ENCODE data around the gene S100Z. TPM values are rescaled to one million over a fixed set of nuclear protein-coding genes. Genes with fewer than 3 reads are reported as not detected.
A peak's percentile ranks its signal among the peaks of the same experiment; 100 is the strongest.
"Not testable (repeated sequence)": the region's sequence is repeated elsewhere in the genome, so short reads cannot be mapped to it uniquely, and the experiment has no call there.

S100Z gene
- polyA plus RNA-seq, 2 of the 4 experiments (the other 2 are of a cell fraction), result not detected

GRCh38 chr5:76809141-76809540 is 40.7 kb upstream of the S100Z start:
- FAIRE-seq, result no peak
- peak overlapping the region; percentile 84 to 98 for H3K27ac ChIP-seq
- POLR2A ChIA-PET, result no interaction called here

GRCh38 chr5:76810236-76810635 is 39.6 kb upstream of the S100Z start:
- POLR2A ChIA-PET, result interaction anchor here (1.5 kb wide), 1 partner anchor 9 kb away, joined by 3 read pairs; the partner anchor contains the start of gene F2RL1
- 92% methylated on average over 6 of the region's 6 CpGs for WGBS (ENCODE audit: missing lambda C conversion rate)

More at GRCh38 chr5:76809141-76809540, 40.7 kb upstream of the S100Z start:
- ATAC-seq, result no peak
- WGBS (ENCODE audit: missing lambda C conversion rate), result 91% methylated on average over 4 of the region's 4 CpGs
- no peak for DNase-seq (ENCODE audit: low read depth in 1 of 2, low spot score in 1 of 2)
- TF ChIP-seq HOXB5 (CRISPR knock-in tag; IDR thresholded peaks at IDR 0.05), result no peak
- TF ChIP-seq HOXA7 (CRISPR knock-in tag; IDR thresholded peaks at IDR 0.05), result no peak
- no peak for TF ChIP-seq CBX2 (IDR thresholded peaks at IDR 0.05; ENCODE audit: borderline replicate concordance, low read depth)
- no peak for TF ChIP-seq KDM1A (IDR thresholded peaks at IDR 0.05; ENCODE audit: low read depth)
- no peak for TF ChIP-seq NR3C1 (IDR thresholded peaks at IDR 0.05)
- TF ChIP-seq NFE2L2 (conservative IDR thresholded peaks at IDR 0.05; ENCODE audit: low read length), result no peak
- TF ChIP-seq BCL3 (IDR thresholded peaks at IDR 0.05), result no peak
- CTCF ChIA-PET, result interaction anchor here (0.6 kb wide), 1 partner anchor 37 kb away, joined by 4 read pairs; no protein-coding TSS in a partner anchor
- Histone ChIP-seq H3K4me3 (no peak overlapping the region), H3K4me1 (peaks cover 65% of the 10 kb centered on the region), H3K9me3 (no peaks in the 10 kb centered on the region), H3K4me2 (no peak overlapping the region)

GRCh38 chr5:76811214-76811613 is 38.6 kb upstream of the S100Z start:
- POLR2A ChIA-PET, result interaction anchor here (0.6 to 1.5 kb wide), 2 partner anchors 8 to 22 kb away, joined by 3 to 6 read pairs; partner anchors contain the start of gene F2RL1
- TF ChIP-seq FOSL2 (IDR thresholded peaks at IDR 0.05), result no peak
- TF ChIP-seq FOSL2 (CRISPR knock-in tag; IDR thresholded peaks at IDR 0.05), result peak; percentile 37; the same call in 1 of the 2 replicates
- TF ChIP-seq, protein P1, sequence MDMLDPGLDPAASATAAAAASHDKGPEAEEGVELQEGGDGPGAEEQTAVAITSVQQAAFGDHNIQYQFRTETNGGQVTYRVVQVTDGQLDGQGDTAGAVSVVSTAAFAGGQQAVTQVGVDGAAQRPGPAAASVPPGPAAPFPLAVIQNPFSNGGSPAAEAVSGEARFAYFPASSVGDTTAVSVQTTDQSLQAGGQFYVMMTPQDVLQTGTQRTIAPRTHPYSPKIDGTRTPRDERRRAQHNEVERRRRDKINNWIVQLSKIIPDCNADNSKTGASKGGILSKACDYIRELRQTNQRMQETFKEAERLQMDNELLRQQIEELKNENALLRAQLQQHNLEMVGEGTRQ (IDR thresholded peaks at IDR 0.05), result no peak
- CTCF ChIA-PET, result interaction anchor here (1.5 kb wide), 1 partner anchor 37 kb away, joined by 6 read pairs; no protein-coding TSS in a partner anchor
- ATAC-seq, result peak in 1 of 2 experiments; percentile 13; a peak in 1 of 6 replicates
- Histone ChIP-seq H3K4me2 (no peak overlapping the region), H3K4me1 (peaks cover 68% of the 10 kb centered on the region), H3K27ac (peak overlapping the region; percentile 18 to 79), H3K9me3 (no peaks in the 10 kb centered on the region), H3K4me3 (no peak overlapping the region)
- peak in 1 of 2 experiments; percentile 72 for DNase-seq (ENCODE audit: low read depth in 1 of 2, low spot score in 1 of 2)
- FAIRE-seq, result no peak
- WGBS (ENCODE audit: missing lambda C conversion rate), result 75% methylated on average over 4 of the region's 5 CpGs

More at GRCh38 chr5:76810236-76810635, 39.6 kb upstream of the S100Z start:
- ATAC-seq (no peak), FAIRE-seq (no peak), DNase-seq (ENCODE audit: low read depth in 1 of 2, low spot score in 1 of 2) (no peak)
- peaks cover 65% of the 10 kb centered on the region for H3K4me1 ChIP-seq
- CTCF ChIA-PET, result interaction anchor here (0.8 to 1.5 kb wide), 2 partner anchors 8 to 36 kb away, joined by 4 to 6 read pairs; partner anchors contain the start of gene F2RL1
- H3K4me3 ChIP-seq, result no peak overlapping the region
- no peaks in the 10 kb centered on the region for H3K9me3 ChIP-seq
- H3K27ac ChIP-seq, result peak overlapping the region; percentile 18 to 79; a peak in 5 of 6 replicates
- TF ChIP-seq EHMT2 (IDR thresholded peaks at IDR 0.05; ENCODE audit: low read depth) (no peak), MAZ (IDR thresholded peaks at IDR 0.05; ENCODE audit: borderline replicate concordance, low read depth, low read length) (no peak), HOXA7 (CRISPR knock-in tag; IDR thresholded peaks at IDR 0.05) (no peak), NPAS2 (CRISPR knock-in tag; IDR thresholded peaks at IDR 0.05; ENCODE audit: borderline replicate concordance) (no peak)
- no peak overlapping the region for H3K4me2 ChIP-seq

DNA sequence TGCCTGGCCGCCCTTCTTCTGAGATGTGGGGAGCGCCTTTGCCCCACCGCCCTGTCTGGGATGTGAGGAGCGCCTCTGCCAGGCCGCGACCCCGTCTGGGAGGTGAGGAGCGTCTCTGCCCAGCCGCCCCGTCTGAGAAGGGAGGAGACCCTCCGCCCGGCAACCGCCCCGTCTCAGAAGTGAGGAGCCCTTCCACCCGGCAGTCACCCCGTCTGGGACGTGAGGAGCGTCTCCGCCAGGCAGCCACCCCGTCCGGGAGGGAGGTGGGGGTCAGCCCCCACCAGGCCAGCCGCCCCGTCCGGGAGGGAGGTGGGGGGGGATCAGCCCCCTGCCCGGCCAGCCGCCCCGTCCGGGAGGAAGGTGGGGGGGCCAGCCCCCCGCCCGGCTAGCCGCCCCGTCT is 37.6 kb upstream of the S100Z start:
- H3K4me3 ChIP-seq; ATAC-seq; DNase-seq (ENCODE audit: low read depth in 1 of 2, low spot score in 1 of 2); H3K9me3 ChIP-seq; FAIRE-seq; H3K4me2 ChIP-seq; CTCF ChIA-PET; POLR2A ChIA-PET: not testable (repeated sequence)
- 80% methylated on average over 12 of the region's 32 CpGs for WGBS (ENCODE audit: missing lambda C conversion rate)
- H3K4me1 ChIP-seq, result peaks cover 69% of the 10 kb centered on the region
- H3K27ac ChIP-seq, result peak overlapping the region; percentile 41 to 79; a peak in 4 of 6 replicates

All from A549 (cell line).